Liver (tissue), 3 donors: Measurements from ENCODE around the gene EVA1B.

Experiments
- CTCF ChIP-seq: fragments of 150-350 bp; IDR thresholded peaks from 2 replicates; pipeline ENCODE4 v1.5.1; 2017; ENCODE audit warnings: improper control_type of control experiment, low read depth, low read length; ENCODE audit not compliant: missing input control
- EGR1 ChIP-seq, 2 donors: IDR thresholded peaks; 2 replicates each; pipeline ENCODE4 v1.6.1; 2016 to 2018; ENCODE audit warnings: antibody characterized with exemption in 2 of 2, low read depth in 2 of 2
- FOXA1 ChIP-seq: IDR thresholded peaks from 2 replicates; pipeline ENCODE4 v1.6.1; 2016; ENCODE audit warnings: antibody characterized with exemption
- HNF4G ChIP-seq: IDR thresholded peaks from 2 replicates; pipeline ENCODE4 v1.6.1; 2016; ENCODE audit warnings: antibody characterized with exemption
- JUND ChIP-seq, 2 donors: IDR thresholded peaks; 2 replicates each; pipeline ENCODE4 v1.6.1; 2016; ENCODE audit warnings: antibody characterized with exemption in 2 of 2
- TAF1 ChIP-seq: conservative IDR thresholded peaks from 2 replicates; pipeline ENCODE4 v1.6.1; 2016; ENCODE audit warnings: antibody characterized with exemption, mild to moderate bottlenecking
- ZBTB33 ChIP-seq: IDR thresholded peaks from 2 replicates; pipeline ENCODE4 v1.6.1; 2016; ENCODE audit warnings: antibody characterized with exemption
- donor health status: healthy.
- donor health status: healthy.

- no peak for TF ChIP-seq CTCF
- TF ChIP-seq EGR1 (IDR thresholded peaks at IDR 0.05; ENCODE audit: low read depth in 2 of 2), result no peak
- no peak for TF ChIP-seq TAF1
- TF ChIP-seq JUND (IDR thresholded peaks at IDR 0.05), result no peak
- TF ChIP-seq ZBTB33, result no peak
- TF ChIP-seq FOXA1, result no peak
- no peak for TF ChIP-seq HNF4G
These were observed 39.4 kb downstream of the EVA1B start for GRCh38 chr1:36284061-36284460.
